OCI-LY7 (cell line): ENCODE data around the gene ZNF638.

Source experiments
- CTCF ChIP-seq: fragments of 200-600 bp; sonication (generic); conservative IDR thresholded peaks from 2 replicates; pipeline ENCODE4 v1.5.1; 2014; ENCODE audit warnings: mild to moderate bottlenecking, antibody characterized with exemption, low read length, moderate library complexity, mixed read lengths
- EZH2phosphoT487 ChIP-seq: fragments of 200-600 bp; sonication (generic); IDR thresholded peaks from 2 replicates; pipeline ENCODE4 v1.6.1; 2018; ENCODE audit warnings: low read depth, borderline replicate concordance, mild to moderate bottlenecking, mixed run types, antibody characterized with exemption, low read length, moderate library complexity, mixed read lengths

- TF ChIP-seq CTCF (no peak), EZH2phosphoT487 (no peak)
These were observed 70.8 kb downstream of the ZNF638 start for GRCh38 chr2:71402427-71402826.
